ENCODE measurements around the gene CLCN7. TPM values are rescaled to one million over a fixed set of nuclear protein-coding genes. Genes with fewer than 3 reads are reported as not detected.

Gene CLCN7
- polyA plus RNA-seq, 1 experiment = 15.7 TPM

DNA sequence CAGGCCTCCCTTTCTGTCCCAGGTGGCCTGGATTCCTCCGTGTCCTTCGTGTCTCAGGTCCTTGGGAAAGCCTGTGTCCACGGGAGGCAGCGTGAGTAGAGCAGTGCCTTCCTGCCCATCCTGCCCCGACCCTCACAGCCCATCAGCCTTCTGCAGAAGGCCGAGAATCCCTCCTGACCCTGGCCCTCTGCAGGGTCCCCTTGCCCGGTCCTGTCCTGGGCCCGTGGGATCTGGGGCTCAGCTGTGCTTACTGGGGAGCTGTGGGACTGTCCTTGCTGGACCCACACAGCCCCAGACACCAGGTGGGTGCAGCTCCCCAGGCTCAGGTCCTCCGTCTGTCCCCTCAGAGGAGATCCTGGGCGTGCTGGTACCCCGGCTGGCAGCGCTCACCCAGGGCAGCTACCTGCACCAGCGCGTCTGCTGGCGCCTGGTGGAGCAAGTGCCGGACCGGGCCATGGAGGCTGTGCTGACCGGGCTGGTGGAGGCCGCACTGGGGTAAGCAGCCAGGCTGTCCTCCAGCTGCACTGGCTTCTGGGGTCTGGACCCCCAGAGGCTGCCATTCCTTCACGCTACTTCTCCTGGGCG is 22.3 kb upstream of the CLCN7 start:
- CTCF ChIA-PET = interaction anchor here (0.6 kb wide), 1 partner anchor 1110 kb away, joined by 3 read pairs; no protein-coding TSS in a partner anchor
- POLR2A ChIA-PET = no interaction called here
- Histone ChIP-seq H3K27ac (ENCODE audit: low read depth, low read length) (no peak overlapping the region), H3K27me3 (ENCODE audit: control insufficient read depth, insufficient read depth, low read length) (no peaks in the 10 kb centered on the region), H3K4me3 (ENCODE audit: low read depth, low read length) (no peak overlapping the region), H3K9me3 (ENCODE audit: control insufficient read depth, insufficient read depth, low read length) (no peaks in the 10 kb centered on the region; the same call in 1 of the 2 replicates)
- TF ChIP-seq, protein P1, sequence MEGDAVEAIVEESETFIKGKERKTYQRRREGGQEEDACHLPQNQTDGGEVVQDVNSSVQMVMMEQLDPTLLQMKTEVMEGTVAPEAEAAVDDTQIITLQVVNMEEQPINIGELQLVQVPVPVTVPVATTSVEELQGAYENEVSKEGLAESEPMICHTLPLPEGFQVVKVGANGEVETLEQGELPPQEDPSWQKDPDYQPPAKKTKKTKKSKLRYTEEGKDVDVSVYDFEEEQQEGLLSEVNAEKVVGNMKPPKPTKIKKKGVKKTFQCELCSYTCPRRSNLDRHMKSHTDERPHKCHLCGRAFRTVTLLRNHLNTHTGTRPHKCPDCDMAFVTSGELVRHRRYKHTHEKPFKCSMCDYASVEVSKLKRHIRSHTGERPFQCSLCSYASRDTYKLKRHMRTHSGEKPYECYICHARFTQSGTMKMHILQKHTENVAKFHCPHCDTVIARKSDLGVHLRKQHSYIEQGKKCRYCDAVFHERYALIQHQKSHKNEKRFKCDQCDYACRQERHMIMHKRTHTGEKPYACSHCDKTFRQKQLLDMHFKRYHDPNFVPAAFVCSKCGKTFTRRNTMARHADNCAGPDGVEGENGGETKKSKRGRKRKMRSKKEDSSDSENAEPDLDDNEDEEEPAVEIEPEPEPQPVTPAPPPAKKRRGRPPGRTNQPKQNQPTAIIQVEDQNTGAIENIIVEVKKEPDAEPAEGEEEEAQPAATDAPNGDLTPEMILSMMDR (IDR thresholded peaks at IDR 0.05; ENCODE audit: low read depth, low read length) = no peak
- DNase-seq (ENCODE audit: low read depth, low spot score) = no peak

DNA sequence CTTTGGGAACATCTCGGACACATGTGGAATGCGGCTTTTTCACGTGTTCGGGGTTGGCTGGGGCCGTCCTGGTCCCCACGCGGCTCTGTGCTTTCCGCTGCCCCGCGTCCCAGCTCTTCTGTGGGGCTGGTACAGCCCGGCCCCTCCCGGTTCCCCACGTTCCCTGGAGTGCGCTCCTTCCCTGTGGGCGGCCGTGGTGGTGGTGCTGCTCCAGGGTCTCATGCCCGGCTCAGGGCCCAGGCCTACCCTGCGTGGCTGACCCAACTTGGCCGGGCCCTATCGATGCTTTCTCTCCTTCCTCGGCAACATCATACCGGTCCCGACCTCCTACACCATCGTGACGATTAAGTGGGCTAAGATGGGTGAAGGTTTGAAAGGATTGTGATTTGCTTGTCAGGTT is 21.6 kb upstream of the CLCN7 start:
- Histone ChIP-seq H3K9me3 (ENCODE audit: control insufficient read depth, insufficient read depth, low read length) (no peaks in the 10 kb centered on the region; the same call in 1 of the 2 replicates), H3K27me3 (ENCODE audit: control insufficient read depth, insufficient read depth, low read length) (no peaks in the 10 kb centered on the region), H3K4me3 (ENCODE audit: low read depth, low read length) (no peak overlapping the region), H3K27ac (ENCODE audit: low read depth, low read length) (no peak overlapping the region)
- CTCF ChIA-PET = no interaction called here
- POLR2A ChIA-PET = no interaction called here
- DNase-seq (ENCODE audit: low read depth, low spot score) = no peak
- TF ChIP-seq, protein P1 (IDR thresholded peaks at IDR 0.05; ENCODE audit: low read depth, low read length) = no peak

DNA sequence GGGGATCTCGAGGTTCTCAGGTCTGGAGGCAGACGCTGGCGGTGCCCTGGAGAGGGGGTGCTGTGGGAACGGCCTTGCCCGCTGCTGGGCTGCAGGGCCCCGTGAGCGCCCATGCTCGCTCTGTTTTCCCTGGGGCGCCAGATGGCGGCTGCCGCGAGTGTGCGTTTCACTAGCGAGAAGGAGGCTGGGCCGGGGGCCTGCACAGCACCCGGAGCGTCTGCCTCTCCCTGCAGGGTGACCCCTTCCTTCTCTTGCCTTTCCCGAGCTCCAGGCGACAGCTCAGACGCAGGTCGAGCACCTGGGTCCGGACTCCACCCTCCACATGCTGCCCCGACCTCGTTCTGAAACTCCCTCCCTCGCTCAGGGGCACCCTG is 21.0 kb upstream of the CLCN7 start:
- Histone ChIP-seq H3K27me3 (ENCODE audit: control insufficient read depth, insufficient read depth, low read length) (no peaks in the 10 kb centered on the region), H3K27ac (ENCODE audit: low read depth, low read length) (no peak overlapping the region), H3K4me3 (ENCODE audit: low read depth, low read length) (no peak overlapping the region), H3K9me3 (ENCODE audit: control insufficient read depth, insufficient read depth, low read length) (no peaks in the 10 kb centered on the region; the same call in 1 of the 2 replicates)
- ChIA-PET POLR2A (no interaction called here), CTCF (no interaction called here)
- DNase-seq (ENCODE audit: low read depth, low spot score) = no peak
- TF ChIP-seq, protein P1 (IDR thresholded peaks at IDR 0.05; ENCODE audit: low read depth, low read length) = no peak

DNA sequence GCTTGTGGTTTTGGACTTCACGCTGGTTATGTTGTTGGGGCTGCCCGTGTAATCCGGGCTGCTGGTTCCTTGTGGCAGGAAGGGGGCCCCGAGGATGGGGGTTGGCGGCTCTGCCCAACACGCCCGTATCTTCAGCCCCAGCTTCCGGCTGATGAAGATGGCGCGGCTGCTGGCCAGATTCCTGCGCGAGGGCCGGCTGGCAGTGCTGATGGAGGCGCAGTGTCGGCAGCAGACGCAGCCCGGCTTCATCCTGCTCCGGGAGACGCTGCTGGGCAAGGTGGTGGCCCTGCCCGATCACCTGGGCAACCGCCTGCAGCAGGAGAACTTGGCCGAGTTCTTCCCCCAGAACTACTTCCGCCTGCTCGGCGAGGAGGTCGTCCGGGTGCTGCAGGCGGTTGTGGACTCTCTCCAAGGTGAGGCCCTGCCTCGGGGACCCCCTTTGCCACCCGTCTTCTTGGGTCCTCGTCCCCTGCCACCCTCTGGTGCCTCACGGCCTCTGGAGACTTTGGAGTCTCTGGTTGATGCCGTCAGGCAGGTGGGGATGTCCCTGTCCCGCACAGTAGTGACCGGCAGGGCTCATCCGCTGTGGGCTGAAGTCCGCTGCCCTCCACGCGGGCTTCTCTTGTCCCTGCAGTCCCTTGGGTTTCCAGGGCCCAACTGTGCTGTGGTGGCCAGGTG is 20.5 kb upstream of the CLCN7 start:
- ChIA-PET CTCF (no interaction called here), POLR2A (interaction anchor here (1.4 kb wide), 1 partner anchor 183 kb away, joined by 3 read pairs; the partner anchor contains the start of gene JPT2)
- no peak for DNase-seq (ENCODE audit: low read depth, low spot score)
- Histone ChIP-seq H3K4me3 (ENCODE audit: low read depth, low read length) (no peak overlapping the region), H3K9me3 (ENCODE audit: control insufficient read depth, insufficient read depth, low read length) (no peaks in the 10 kb centered on the region; the same call in 1 of the 2 replicates), H3K27ac (ENCODE audit: low read depth, low read length) (no peak overlapping the region), H3K27me3 (ENCODE audit: control insufficient read depth, insufficient read depth, low read length) (no peaks in the 10 kb centered on the region)
- TF ChIP-seq, protein P1 (IDR thresholded peaks at IDR 0.05; ENCODE audit: low read depth, low read length) = no peak

DNA sequence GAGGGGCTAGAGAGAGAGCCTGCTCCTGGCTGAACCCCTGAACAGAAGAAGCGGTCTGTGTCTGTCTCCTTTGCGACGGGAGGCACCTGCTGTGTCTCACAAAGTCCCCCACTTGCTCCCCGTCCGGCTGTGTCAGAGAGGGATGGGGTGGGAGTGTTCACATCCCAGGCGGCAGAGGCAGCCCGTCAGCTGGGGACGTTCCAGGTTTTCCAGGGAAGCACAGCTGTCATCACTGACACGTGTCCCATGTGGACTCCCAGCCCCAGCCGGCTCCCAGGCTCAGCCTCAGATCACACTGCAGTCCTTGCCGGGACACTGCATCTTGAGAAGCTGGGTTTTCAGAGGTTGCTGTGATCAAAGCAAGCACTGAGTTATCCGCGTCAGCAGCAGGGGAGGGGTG is 19.9 kb upstream of the CLCN7 start:
- TF ChIP-seq, protein P1 (IDR thresholded peaks at IDR 0.05; ENCODE audit: low read depth, low read length) = no peak
- no peaks in the 10 kb centered on the region for H3K27me3 ChIP-seq (ENCODE audit: control insufficient read depth, insufficient read depth, low read length)
- H3K27ac ChIP-seq (ENCODE audit: low read depth, low read length) = peak overlapping the region; percentile 11
- ChIA-PET CTCF (no interaction called here), POLR2A (interaction anchor here (1.4 kb wide), 1 partner anchor 183 kb away, joined by 3 read pairs; the partner anchor contains the start of gene JPT2)
- peak overlapping the region; percentile 75 for H3K4me3 ChIP-seq (ENCODE audit: low read depth, low read length)
- DNase-seq (ENCODE audit: low read depth, low spot score) = no peak
- H3K9me3 ChIP-seq (ENCODE audit: control insufficient read depth, insufficient read depth, low read length) = no peaks in the 10 kb centered on the region; the same call in 1 of the 2 replicates

All from AG04450 (cell line).